Liver (tissue), 9 donors: Measurements from ENCODE around the gene RPS6KA2. TPM values are rescaled to one million over a fixed set of nuclear protein-coding genes. Genes with fewer than 3 reads are reported as not detected.

Source experiments
- DNase-seq: peaks from one replicate; pipeline ENCODE4 v3.0.0-alpha.2; 2017; ENCODE audit warnings: low spot score
- H3K27ac ChIP-seq, 2 donors: one replicate each; pipeline ENCODE4 v1.7.0; 2013; ENCODE audit warnings: inconsistent platforms in 2 of 2, low read length in 2 of 2, control low read depth in 1 of 2, low read depth in 1 of 2, mild to moderate bottlenecking in 1 of 2
- H3K27me3 ChIP-seq, 4 donors: one replicate each; pipeline versions ENCODE4 v1.6.1 to v1.7.0; 2013; ENCODE audit warnings: low read length in 3 of 4, inconsistent platforms in 1 of 4, mild to moderate bottlenecking in 1 of 4, moderate library complexity in 1 of 4; ENCODE audit not compliant: control insufficient read depth in 4 of 4, insufficient read depth in 4 of 4
- H3K36me3 ChIP-seq, 4 donors: one replicate each; pipeline versions ENCODE4 v1.6.1 to v1.7.0; 2013; ENCODE audit warnings: low read length in 3 of 4, mild to moderate bottlenecking in 3 of 4, low read depth in 1 of 4, moderate library complexity in 1 of 4; ENCODE audit not compliant: control insufficient read depth in 4 of 4, insufficient read depth in 3 of 4
- H3K4me1 ChIP-seq, 4 donors: one replicate each; pipeline versions ENCODE4 v1.6.1 to v1.7.0; 2013; ENCODE audit warnings: low read length in 3 of 4, mild to moderate bottlenecking in 3 of 4, moderate library complexity in 1 of 4; ENCODE audit not compliant: control insufficient read depth in 4 of 4, insufficient read depth in 4 of 4
- H3K4me3 ChIP-seq, 3 donors: one replicate each; pipeline versions ENCODE4 v1.6.1 to v1.7.0; 2013; ENCODE audit warnings: low read length in 3 of 3, control low read depth in 1 of 3, low read depth in 1 of 3, mild to moderate bottlenecking in 1 of 3
- H3K9ac ChIP-seq, 2 donors: one replicate each; pipeline ENCODE4 v1.7.0; 2013; ENCODE audit warnings: low read length in 2 of 2, mild to moderate bottlenecking in 2 of 2, moderate library complexity in 2 of 2, control low read depth in 1 of 2, low read depth in 1 of 2
- H3K9me3 ChIP-seq, 4 donors: one replicate each; pipeline versions ENCODE4 v1.6.1 to v1.7.0; 2013; ENCODE audit warnings: low read length in 3 of 4; ENCODE audit not compliant: control insufficient read depth in 4 of 4
- CTCF ChIP-seq: fragments of 150-350 bp; IDR thresholded peaks from 2 replicates; pipeline ENCODE4 v1.5.1; 2017; ENCODE audit warnings: improper control_type of control experiment, low read depth, low read length; ENCODE audit not compliant: missing input control
- FOXA1 ChIP-seq: IDR thresholded peaks from 2 replicates; pipeline ENCODE4 v1.6.1; 2016; ENCODE audit warnings: antibody characterized with exemption
- FOXA2 ChIP-seq: IDR thresholded peaks from 2 replicates; pipeline ENCODE4 v1.6.1; 2016; ENCODE audit warnings: antibody characterized with exemption
- GABPA ChIP-seq, 2 donors: IDR thresholded peaks in 1 of 2; conservative IDR thresholded peaks in 1 of 2; 2 replicates each; pipeline ENCODE4 v1.6.1; 2016; ENCODE audit warnings: antibody characterized with exemption in 2 of 2, mild to moderate bottlenecking in 1 of 2, moderate library complexity in 1 of 2
- HNF4A ChIP-seq, 2 donors: conservative IDR thresholded peaks; 2 replicates each; pipeline ENCODE4 v1.6.1; 2016; ENCODE audit warnings: antibody characterized with exemption in 2 of 2, mild to moderate bottlenecking in 2 of 2
- HNF4G ChIP-seq: IDR thresholded peaks from 2 replicates; pipeline ENCODE4 v1.6.1; 2016; ENCODE audit warnings: antibody characterized with exemption
- JUND ChIP-seq, 2 donors: IDR thresholded peaks; 2 replicates each; pipeline ENCODE4 v1.6.1; 2016; ENCODE audit warnings: antibody characterized with exemption in 2 of 2
- MAX ChIP-seq: IDR thresholded peaks from 2 replicates; pipeline ENCODE4 v1.6.1; 2016; ENCODE audit warnings: antibody characterized with exemption
- NR2F2 ChIP-seq: IDR thresholded peaks from 2 replicates; pipeline ENCODE4 v1.6.1; 2016; ENCODE audit warnings: antibody characterized with exemption
- RAD21 ChIP-seq, 2 donors: IDR thresholded peaks; 2 replicates each; pipeline ENCODE4 v1.6.1; 2016; ENCODE audit warnings: antibody characterized with exemption in 2 of 2, mild to moderate bottlenecking in 2 of 2
- RXRA ChIP-seq, 2 donors: IDR thresholded peaks; 2 replicates each; pipeline ENCODE4 v1.6.1; 2017 to 2018; ENCODE audit warnings: antibody characterized with exemption in 2 of 2, mild to moderate bottlenecking in 1 of 2
- TAF1 ChIP-seq: conservative IDR thresholded peaks from 2 replicates; pipeline ENCODE4 v1.6.1; 2016; ENCODE audit warnings: antibody characterized with exemption, mild to moderate bottlenecking
- YY1 ChIP-seq: IDR thresholded peaks from 2 replicates; pipeline ENCODE4 v1.6.1; 2016; ENCODE audit warnings: antibody characterized with exemption, mild to moderate bottlenecking
- WGBS: extraction: QIAGEN DNeasy Blood & Tissue Kit; methylation state at CpG from one replicate; pipeline ENCODE4 v1.1.7; 2013; 5-methylcytosine and 5-hydroxymethylcytosine counted together
- polyA plus RNA-seq, 2 donors: library from polyadenylated mRNA; stranded (reverse) in 1 of 2; unstranded in 1 of 2; fragments of 200-250 nt in 1 of 2; fragments of >200 nt in 1 of 2; fragmentation: Nextera tagmentation in 1 of 2; extraction: Ambion mirVana in 1 of 2; gene quantifications; one replicate each; pipeline versions ENCODE4 v1.2.1 to v1.2.3, GENCODE V29; 2013 to 2015
- total RNA-seq, 2 donors: library from RNA; depleted of rRNA; stranded (reverse); fragments of >200 nt; gene quantifications; one replicate each; pipeline ENCODE4 v1.2.3, GENCODE V29; 2014
- TF ChIP-seq, protein P1 (sequence below): IDR thresholded peaks from 2 replicates; pipeline ENCODE4 v1.6.1; 2016; ENCODE audit warnings: antibody characterized with exemption
- TF ChIP-seq, protein P2 (sequence below): IDR thresholded peaks from 2 replicates; pipeline ENCODE4 v1.6.1; 2016; ENCODE audit warnings: antibody characterized with exemption, mild to moderate bottlenecking
- donor health status: healthy.
- donor health status: healthy.
- donor health status: healthy.
- donor health status: healthy.
- donor health status: healthy.

The RPS6KA2 gene
- total and polyA plus RNA-seq, 4 donors, result 2.5 to 9.0 (median 5.0) TPM

DNA sequence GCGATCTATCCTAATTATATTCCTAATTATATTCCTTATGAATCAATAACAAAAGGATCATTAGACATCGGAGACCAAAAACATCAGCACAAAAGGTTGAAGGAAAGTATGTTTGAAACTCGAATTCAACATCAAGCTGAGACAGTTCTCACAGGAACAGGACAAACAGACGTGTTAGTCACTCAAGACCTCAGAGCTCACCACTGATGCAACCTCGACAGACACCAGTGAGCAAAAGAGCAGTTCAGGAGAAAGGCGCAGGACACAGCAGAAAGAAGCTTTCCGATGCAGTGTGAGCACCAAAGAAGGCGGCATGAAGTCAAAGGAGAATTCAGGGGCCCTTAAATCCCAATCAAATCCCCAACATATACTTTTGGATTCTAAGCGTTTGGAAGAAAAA is 34.2 kb downstream of the RPS6KA2 start:
- 93% methylated on average over 9 of the region's 9 CpGs for WGBS
- no peaks in the 10 kb centered on the region for H3K4me1 ChIP-seq

GRCh38 chr6:166591961-166592520 is 35.0 kb downstream of the RPS6KA2 start:
- Histone ChIP-seq H3K27ac (no peak overlapping the region), H3K4me1 (no peaks in the 10 kb centered on the region), H3K27me3 (no peaks in the 10 kb centered on the region), H3K9ac (no peak overlapping the region), H3K4me3 (no peak overlapping the region), H3K9me3 (no peaks in the 10 kb centered on the region), H3K36me3 (no peaks in the 10 kb centered on the region)
- no peak for DNase-seq
- 94% methylated on average over 7 of the region's 7 CpGs for WGBS
- no peak for TF ChIP-seq TAF1
- no peak for TF ChIP-seq HNF4G
- TF ChIP-seq JUND (IDR thresholded peaks at IDR 0.05), result no peak
- TF ChIP-seq FOXA2, result no peak
- no peak for TF ChIP-seq HNF4A (conservative IDR thresholded peaks at IDR 0.05)
- TF ChIP-seq RAD21 (IDR thresholded peaks at IDR 0.05), result no peak
- no peak for TF ChIP-seq YY1

More for the DNA sequence above, 34.2 kb downstream of the RPS6KA2 start:
- TF ChIP-seq GABPA (IDR thresholded peaks at IDR 0.05 in 1 of 2, conservative IDR thresholded peaks at IDR 0.05 in 1 of 2), result no peak
- no peak for TF ChIP-seq RAD21 (IDR thresholded peaks at IDR 0.05)
- TF ChIP-seq, protein P1, sequence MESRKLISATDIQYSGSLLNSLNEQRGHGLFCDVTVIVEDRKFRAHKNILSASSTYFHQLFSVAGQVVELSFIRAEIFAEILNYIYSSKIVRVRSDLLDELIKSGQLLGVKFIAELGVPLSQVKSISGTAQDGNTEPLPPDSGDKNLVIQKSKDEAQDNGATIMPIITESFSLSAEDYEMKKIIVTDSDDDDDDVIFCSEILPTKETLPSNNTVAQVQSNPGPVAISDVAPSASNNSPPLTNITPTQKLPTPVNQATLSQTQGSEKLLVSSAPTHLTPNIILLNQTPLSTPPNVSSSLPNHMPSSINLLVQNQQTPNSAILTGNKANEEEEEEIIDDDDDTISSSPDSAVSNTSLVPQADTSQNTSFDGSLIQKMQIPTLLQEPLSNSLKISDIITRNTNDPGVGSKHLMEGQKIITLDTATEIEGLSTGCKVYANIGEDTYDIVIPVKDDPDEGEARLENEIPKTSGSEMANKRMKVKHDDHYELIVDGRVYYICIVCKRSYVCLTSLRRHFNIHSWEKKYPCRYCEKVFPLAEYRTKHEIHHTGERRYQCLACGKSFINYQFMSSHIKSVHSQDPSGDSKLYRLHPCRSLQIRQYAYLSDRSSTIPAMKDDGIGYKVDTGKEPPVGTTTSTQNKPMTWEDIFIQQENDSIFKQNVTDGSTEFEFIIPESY, result no peak
- no peak for TF ChIP-seq JUND (IDR thresholded peaks at IDR 0.05)
- no peak for TF ChIP-seq RXRA (IDR thresholded peaks at IDR 0.05)
- TF ChIP-seq HNF4A (conservative IDR thresholded peaks at IDR 0.05), result no peak
- no peak for TF ChIP-seq MAX
- TF ChIP-seq NR2F2, result no peak
- no peak overlapping the region for H3K27ac ChIP-seq
- no peak overlapping the region for H3K4me3 ChIP-seq
- H3K27me3 ChIP-seq, result no peaks in the 10 kb centered on the region
- no peaks in the 10 kb centered on the region for H3K36me3 ChIP-seq
- DNase-seq, result no peak
- no peak overlapping the region for H3K9ac ChIP-seq
- H3K9me3 ChIP-seq, result no peaks in the 10 kb centered on the region

DNA sequence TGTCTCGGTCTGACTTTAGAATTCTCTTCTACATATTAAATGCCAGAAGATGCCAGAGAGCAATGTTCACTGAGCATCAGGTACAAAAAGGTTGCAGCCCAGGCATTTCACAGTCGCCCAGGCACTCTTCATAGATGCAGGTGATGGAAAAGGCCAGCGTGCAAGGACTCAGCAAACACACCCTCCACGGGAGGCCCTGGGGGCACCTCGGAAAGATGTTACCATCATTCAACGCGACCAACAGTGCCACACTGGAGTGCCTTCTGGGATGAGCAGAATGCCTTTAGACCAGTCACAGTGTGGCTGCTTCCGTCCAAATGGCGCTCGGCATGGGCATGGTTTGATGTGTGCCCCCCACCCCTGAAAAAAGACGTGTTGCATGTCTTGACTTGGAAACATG is 36.0 kb downstream of the RPS6KA2 start:
- Histone ChIP-seq H3K4me1 (no peaks in the 10 kb centered on the region), H3K27me3 (no peaks in the 10 kb centered on the region), H3K9ac (no peak overlapping the region), H3K4me3 (no peak overlapping the region), H3K36me3 (no peaks in the 10 kb centered on the region), H3K27ac (no peak overlapping the region), H3K9me3 (no peaks in the 10 kb centered on the region)
- TF ChIP-seq NR2F2 (no peak), CTCF (no peak), FOXA1 (no peak)
- TF ChIP-seq, protein P2, sequence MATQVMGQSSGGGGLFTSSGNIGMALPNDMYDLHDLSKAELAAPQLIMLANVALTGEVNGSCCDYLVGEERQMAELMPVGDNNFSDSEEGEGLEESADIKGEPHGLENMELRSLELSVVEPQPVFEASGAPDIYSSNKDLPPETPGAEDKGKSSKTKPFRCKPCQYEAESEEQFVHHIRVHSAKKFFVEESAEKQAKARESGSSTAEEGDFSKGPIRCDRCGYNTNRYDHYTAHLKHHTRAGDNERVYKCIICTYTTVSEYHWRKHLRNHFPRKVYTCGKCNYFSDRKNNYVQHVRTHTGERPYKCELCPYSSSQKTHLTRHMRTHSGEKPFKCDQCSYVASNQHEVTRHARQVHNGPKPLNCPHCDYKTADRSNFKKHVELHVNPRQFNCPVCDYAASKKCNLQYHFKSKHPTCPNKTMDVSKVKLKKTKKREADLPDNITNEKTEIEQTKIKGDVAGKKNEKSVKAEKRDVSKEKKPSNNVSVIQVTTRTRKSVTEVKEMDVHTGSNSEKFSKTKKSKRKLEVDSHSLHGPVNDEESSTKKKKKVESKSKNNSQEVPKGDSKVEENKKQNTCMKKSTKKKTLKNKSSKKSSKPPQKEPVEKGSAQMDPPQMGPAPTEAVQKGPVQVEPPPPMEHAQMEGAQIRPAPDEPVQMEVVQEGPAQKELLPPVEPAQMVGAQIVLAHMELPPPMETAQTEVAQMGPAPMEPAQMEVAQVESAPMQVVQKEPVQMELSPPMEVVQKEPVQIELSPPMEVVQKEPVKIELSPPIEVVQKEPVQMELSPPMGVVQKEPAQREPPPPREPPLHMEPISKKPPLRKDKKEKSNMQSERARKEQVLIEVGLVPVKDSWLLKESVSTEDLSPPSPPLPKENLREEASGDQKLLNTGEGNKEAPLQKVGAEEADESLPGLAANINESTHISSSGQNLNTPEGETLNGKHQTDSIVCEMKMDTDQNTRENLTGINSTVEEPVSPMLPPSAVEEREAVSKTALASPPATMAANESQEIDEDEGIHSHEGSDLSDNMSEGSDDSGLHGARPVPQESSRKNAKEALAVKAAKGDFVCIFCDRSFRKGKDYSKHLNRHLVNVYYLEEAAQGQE, result no peak
- DNase-seq, result no peak
- WGBS, result 96% methylated on average over 11 of the region's 11 CpGs
